Lower leg skin (tissue), 3 donors: ENCODE data around the gene PANK1.

Experiments used
- CTCF ChIP-seq, 3 donors: fragments of 450-650 bp; IDR thresholded peaks; one replicate each; pipeline ENCODE4 v1.5.1; 2016; ENCODE audit warnings: antibody characterized with exemption in 3 of 3, mild to moderate bottlenecking in 3 of 3, moderate library complexity in 2 of 3
- POLR2A ChIP-seq, 2 donors: fragments of 450-650 bp; IDR thresholded peaks; one replicate each; pipeline ENCODE4 v1.6.1; 2016 to 2017; ENCODE audit warnings: antibody characterized with exemption in 2 of 2, mild to moderate bottlenecking in 1 of 2, moderate library complexity in 1 of 2

- TF ChIP-seq CTCF (IDR thresholded peaks at IDR 0.05) (no peak), POLR2A (IDR thresholded peaks at IDR 0.05) (no peak)
These were observed 23.6 kb downstream of the PANK1 start for GRCh38 chr10:89621438-89621837.
